HepG2 (cell line): ENCODE data around the gene CNRIP1. TPM values are rescaled to one million over a fixed set of nuclear protein-coding genes. Genes with fewer than 3 reads are reported as not detected.

Experiments used
- ATAC-seq: fragments of 200-7000 bp; cut with Tn5 transposase; 3 replicates; pipeline ENCODE4 v1.9.1; 2020; ENCODE audit warnings: mild to moderate bottlenecking, moderate library complexity
- BruUV-seq: library from RNA; stranded (reverse); fragments of 400-500 nt; replicated peaks from 2 replicates; lab custom pipeline; 2021; lab: Mats Ljungman, UMichigan
- CTCF ChIA-PET: fragments of 300-600 bp; formaldehyde crosslinking; extraction: SDS; loops from one replicate; lab custom pipeline; 2021; ENCODE audit warnings: low total read pairs, inconsistent platforms, low intra/inter-chr PET ratio; lab: Yijun Ruan, JAX
- POLR2A ChIA-PET: fragments of 350-600 bp; sonication (Branson Sonifier 250); formaldehyde crosslinking; loops from one replicate; lab custom pipeline; 2020; ENCODE audit warnings: antibody characterized with exemption, inconsistent platforms; lab: Yijun Ruan, JAX
- DNase-seq: peaks from one replicate; pipeline ENCODE4 v3.0.0-alpha.2; 2015; ENCODE audit warnings: low spot score
- FAIRE-seq: peaks from 3 replicates; lab custom pipeline; 2011; peaks lifted over from hg19 to GRCh38; lab: Jason Lieb, UNC
- H2AFZ ChIP-seq: one replicate; pipeline ENCODE4 v1.6.1; 2011; ENCODE audit warnings: low read length, inconsistent platforms
- H3K27ac ChIP-seq: fragments of 300-600 bp; 3 replicates; pipeline ENCODE4 v1.8.0; 2011; ENCODE audit warnings: mixed run types, mild to moderate bottlenecking, mixed read lengths, low read length, inconsistent platforms; ENCODE audit not compliant: insufficient read depth; ENCODE audit errors: extremely low read length
- H3K27me3 ChIP-seq, 2 experiments: fragments of 200-600 bp in 1 of 2; 2 replicates in 1 of 2; 3 replicates in 1 of 2; pipeline versions ENCODE4 v1.6.0 to v1.8.0; 2011; ENCODE audit warnings: low read length in 2 of 2, mild to moderate bottlenecking in 2 of 2, moderate library complexity in 2 of 2, inconsistent platforms in 1 of 2; ENCODE audit not compliant: insufficient read depth in 2 of 2, control insufficient read depth in 1 of 2
- H3K36me3 ChIP-seq, 2 experiments: fragments of 200-600 bp in 1 of 2; replicated peaks in 1 of 2; 2 replicates in 1 of 2; 3 replicates in 1 of 2; pipeline versions ENCODE4 v1.5.1 to v1.8.0; 2011; ENCODE audit warnings: low read length in 2 of 2, inconsistent platforms in 1 of 2; ENCODE audit not compliant: insufficient read depth in 2 of 2, control insufficient read depth in 1 of 2
- H3K4me1 ChIP-seq: 2 replicates; pipeline ENCODE4 v1.5.1; 2012; ENCODE audit warnings: low read length, inconsistent platforms; ENCODE audit not compliant: insufficient read depth
- H3K4me2 ChIP-seq: 2 replicates; pipeline ENCODE4 v1.6.0; 2011; ENCODE audit warnings: low read depth, low read length, inconsistent platforms
- H3K4me3 ChIP-seq, 3 experiments: fragments of 200-600 bp in 1 of 3; sonication (generic), shearing (Covaris generic) in 1 of 3; replicated peaks in 1 of 3; 2 replicates each; pipeline ENCODE4 v1.5.1; 2011 to 2016; ENCODE audit warnings: low read length in 3 of 3, inconsistent platforms in 2 of 3, low read depth in 2 of 3, mild to moderate bottlenecking in 2 of 3, control low read depth in 1 of 3, mixed read lengths in 1 of 3; ENCODE audit not compliant: insufficient read depth in 1 of 3
- H3K79me2 ChIP-seq: one replicate; pipeline ENCODE4 v1.6.1; 2011; ENCODE audit warnings: low read length, inconsistent platforms; ENCODE audit not compliant: insufficient read depth
- H3K9ac ChIP-seq: 2 replicates; pipeline ENCODE4 v1.6.0; 2011; ENCODE audit warnings: mild to moderate bottlenecking, low read depth, low read length, inconsistent platforms; ENCODE audit not compliant: insufficient read depth
- H3K9me3 ChIP-seq: 2 replicates; pipeline ENCODE4 v1.5.1; 2012; ENCODE audit warnings: mild to moderate bottlenecking, low read length
- H4K20me1 ChIP-seq: 2 replicates; pipeline ENCODE4 v1.6.0; 2011; ENCODE audit warnings: inconsistent platforms, mild to moderate bottlenecking, low read length, moderate library complexity; ENCODE audit not compliant: insufficient read depth
- DBP ChIP-seq: sonication (generic); formaldehyde crosslinking; IDR thresholded peaks from 2 replicates; pipeline ENCODE4 v1.4.0; 2020; ENCODE audit warnings: missing genetic modification reagents; ENCODE audit errors: not compliant biosample characterization
- FOXA3 ChIP-seq: IDR thresholded peaks from 2 replicates; pipeline ENCODE4 v1.6.1; 2016; ENCODE audit warnings: missing genetic modification reagents, missing compliant biosample characterization
- FOXP1 ChIP-seq, 2 experiments: fragments of 450-650 bp in 1 of 2; IDR thresholded peaks; 2 replicates each; pipeline ENCODE4 v1.6.1; 2017 to 2018; ENCODE audit warnings: antibody characterized with exemption in 1 of 2
- HNRNPL ChIP-seq: fragments of 200-400 bp; formaldehyde crosslinking; IDR thresholded peaks from 2 replicates; pipeline ENCODE4 v1.6.1; 2017; ENCODE audit warnings: mild to moderate bottlenecking, low read depth, low read length
- HOXA9 ChIP-seq: sonication (generic); formaldehyde crosslinking; IDR thresholded peaks from 2 replicates; pipeline ENCODE4 v1.8.1; 2022; ENCODE audit warnings: missing genetic modification reagents, mild to moderate bottlenecking, moderate library complexity, borderline replicate concordance
- SAP130 ChIP-seq: IDR thresholded peaks from 2 replicates; pipeline ENCODE4 v1.6.1; 2016; ENCODE audit warnings: low read depth
- SMC3 ChIP-seq: IDR thresholded peaks from 2 replicates; pipeline ENCODE4 v1.6.1; 2011; ENCODE audit warnings: low read length, improper control_type of control experiment
- ZBTB10 ChIP-seq: sonication (generic); formaldehyde crosslinking; IDR thresholded peaks from 2 replicates; pipeline ENCODE4 v1.4.0; 2020; ENCODE audit warnings: missing genetic modification reagents, borderline replicate concordance
- ZBTB39 ChIP-seq: sonication (generic); formaldehyde crosslinking; IDR thresholded peaks from 2 replicates; pipeline ENCODE4 v1.5.0; 2020; ENCODE audit warnings: missing genetic modification reagents
- ZBTB7A ChIP-seq: sonication (generic); formaldehyde crosslinking; IDR thresholded peaks from 2 replicates; pipeline ENCODE4 v1.8.0; 2022; ENCODE audit warnings: mild to moderate bottlenecking, missing genetic modification reagents
- ZEB1 ChIP-seq: IDR thresholded peaks from 2 replicates; pipeline ENCODE4 v1.6.1; 2012; ENCODE audit warnings: mild to moderate bottlenecking, low read depth, inconsistent platforms; ENCODE audit not compliant: insufficient replicate concordance
- ZNF441 ChIP-seq: sonication (generic); formaldehyde crosslinking; IDR thresholded peaks from 2 replicates; pipeline ENCODE4 v1.7.0; 2021; ENCODE audit warnings: missing genetic modification reagents, borderline replicate concordance
- ZNF740 ChIP-seq: sonication (generic); formaldehyde crosslinking; IDR thresholded peaks from 2 replicates; pipeline ENCODE4 v1.4.0; 2020; ENCODE audit warnings: missing genetic modification reagents
- ZNF761 ChIP-seq: sonication (generic); formaldehyde crosslinking; conservative IDR thresholded peaks from 2 replicates; pipeline ENCODE4 v1.4.0; 2020; ENCODE audit warnings: mild to moderate bottlenecking, missing genetic modification reagents
- WGBS: methylation state at CpG from one replicate; pipeline ENCODE4 v1.1.6; 2017; ENCODE audit warnings: low lambda C conversion rate; 5-methylcytosine and 5-hydroxymethylcytosine counted together
- in situ Hi-C: cut with HindIII; loops from 2 replicates; pipeline ENCODE4 v1.10.0; 2017; ENCODE audit warnings: low pct_unique_long_range_greater_than_20kb; ENCODE audit not compliant: extremely low pct_ligation_motif_present
- intact Hi-C: fragments of 100-400 bp; cut with micrococcal nuclease; formaldehyde crosslinking; loops from one replicate; pipeline ENCODE4 v1.10.0; 2022; ENCODE audit not compliant: unreplicated experiment
- polyA plus RNA-seq, 8 experiments: library from polyadenylated mRNA; depleted of rRNA in 3 of 8; stranded (reverse) in 7 of 8; unstranded in 1 of 8; fragments of >200 nt; fragmentation: Illumina TruSeq in 4 of 8; extraction: Trizol in 4 of 8; gene quantifications; 2 replicates each; pipeline versions ENCODE4 v1.2.1 to v1.2.3, GENCODE V29; 2011 to 2016; ENCODE audit warnings: low read depth in 4 of 8, missing spikeins in 1 of 8, mixed read lengths in 1 of 8; ENCODE audit not compliant: insufficient read depth in 1 of 8
- total RNA-seq, 5 experiments: library from RNA; depleted of rRNA; stranded (reverse); fragments of >200 nt; fragmentation: Illumina TruSeq; extraction: Trizol; gene quantifications; 2 replicates each; pipeline ENCODE4 v1.2.3, GENCODE V29; 2016; ENCODE audit warnings: low read depth in 1 of 5
- TF ChIP-seq, protein P1 (sequence below): conservative IDR thresholded peaks from 2 replicates; pipeline ENCODE4 v1.6.1; 2018; ENCODE audit warnings: missing genetic modification reagents

The CNRIP1 gene
- total and polyA plus RNA-seq, 2 of the 13 experiments (the other 11 are each of a cell fraction or from before 2014, with no cell fraction given), result not detected

- TF ChIP-seq, protein P1, sequence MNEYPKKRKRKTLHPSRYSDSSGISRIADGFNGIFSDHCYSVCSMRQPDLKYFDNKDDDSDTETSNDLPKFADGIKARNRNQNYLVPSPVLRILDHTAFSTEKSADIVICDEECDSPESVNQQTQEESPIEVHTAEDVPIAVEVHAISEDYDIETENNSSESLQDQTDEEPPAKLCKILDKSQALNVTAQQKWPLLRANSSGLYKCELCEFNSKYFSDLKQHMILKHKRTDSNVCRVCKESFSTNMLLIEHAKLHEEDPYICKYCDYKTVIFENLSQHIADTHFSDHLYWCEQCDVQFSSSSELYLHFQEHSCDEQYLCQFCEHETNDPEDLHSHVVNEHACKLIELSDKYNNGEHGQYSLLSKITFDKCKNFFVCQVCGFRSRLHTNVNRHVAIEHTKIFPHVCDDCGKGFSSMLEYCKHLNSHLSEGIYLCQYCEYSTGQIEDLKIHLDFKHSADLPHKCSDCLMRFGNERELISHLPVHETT (CRISPR knock-in tag), result no peak
- no peak for TF ChIP-seq HOXA9
- no peak for TF ChIP-seq ZNF740 (CRISPR knock-in tag)
- no peak for TF ChIP-seq ZBTB7A (CRISPR knock-in tag)
- no peak for TF ChIP-seq ZBTB39 (CRISPR knock-in tag)
- no peak for TF ChIP-seq DBP (CRISPR knock-in tag)
These were observed 45.7 kb downstream of the CNRIP1 start (continued) for GRCh38 chr2:68274022-68274421.

DNA sequence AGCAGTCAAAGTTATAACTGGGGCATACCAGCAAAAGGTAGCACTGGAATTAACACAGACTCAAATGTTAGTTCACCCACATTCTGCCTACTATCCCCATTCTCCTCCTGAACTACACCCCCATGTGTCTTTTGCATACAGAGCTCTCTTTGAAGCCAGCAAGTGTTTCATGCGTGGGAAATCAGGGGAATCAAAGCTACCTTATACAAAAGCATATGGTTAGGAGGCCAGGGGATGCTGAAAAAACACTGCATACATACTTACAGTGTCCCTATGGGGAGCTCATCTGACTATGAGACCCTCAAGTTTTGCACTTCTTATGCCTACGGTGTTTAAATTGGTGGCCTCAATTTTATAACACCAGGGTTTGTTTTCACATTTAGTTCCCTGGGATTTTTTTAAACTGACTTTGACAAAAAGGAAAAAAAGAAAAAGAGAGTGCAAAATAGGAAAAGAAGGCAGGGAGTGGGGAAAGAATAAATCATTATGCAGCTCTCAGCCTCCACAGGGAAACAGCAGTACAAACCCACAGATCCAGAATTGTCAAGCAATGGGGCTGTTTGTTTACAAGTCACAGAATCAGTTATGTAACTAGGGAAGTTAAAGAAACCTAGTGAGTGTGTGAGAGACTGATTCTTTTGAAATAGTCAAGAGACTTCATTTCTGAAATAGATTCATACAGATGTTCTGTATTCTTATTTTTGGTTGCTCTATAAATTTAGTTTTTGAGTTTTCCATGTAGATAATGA lies 47.3 kb downstream of the CNRIP1 start:
- FAIRE-seq, result no peak
- TF ChIP-seq ZNF441 (CRISPR knock-in tag) (no peak), ZNF761 (CRISPR knock-in tag) (no peak), SAP130 (CRISPR knock-in tag) (peak; percentile 31; the same call in 1 of the 2 replicates), FOXP1 (IDR thresholded peaks at IDR 0.05) (no peak), FOXP1 (CRISPR knock-in tag; IDR thresholded peaks at IDR 0.05) (peak; percentile 46; the same call in 1 of the 2 replicates), FOXA3 (CRISPR knock-in tag) (peak; percentile 52; the same call in 1 of the 2 replicates), ZBTB10 (CRISPR knock-in tag) (no peak), SMC3 (no peak), HNRNPL (no peak), ZEB1 (no peak)
- BruUV-seq, result no TSS peak
- H3K4me2 ChIP-seq, result no peak overlapping the region
- POLR2A ChIA-PET, result no interaction called here
- no peaks in the 10 kb centered on the region for H3K27me3 ChIP-seq
- no peak for DNase-seq
- H3K9me3 ChIP-seq, result no peaks in the 10 kb centered on the region
- in situ Hi-C loops, result no loop called here
- H3K79me2 ChIP-seq, result no peaks in the 10 kb centered on the region
- no peak overlapping the region for H2AFZ ChIP-seq
- H3K4me3 ChIP-seq, result no peak overlapping the region
- CTCF ChIA-PET, result no interaction called here
- ATAC-seq, result no peak; the same call in 2 of the 3 replicates
- intact Hi-C loops, result no loop called here
- H4K20me1 ChIP-seq, result no peaks in the 10 kb centered on the region
- H3K27ac ChIP-seq, result no peak overlapping the region
- H3K9ac ChIP-seq, result no peak overlapping the region
- H3K4me1 ChIP-seq, result no peaks in the 10 kb centered on the region
- no peaks in the 10 kb centered on the region for H3K36me3 ChIP-seq
- WGBS, result 24% methylated on average over 2 of the region's 2 CpGs
